SK-N-SH treated with all-trans-retinoic acid at 6 μM for 48 hours (cell line): ENCODE results near the gene ULK3.
A peak's percentile ranks its signal among the peaks of the same experiment; 100 is the strongest.

Source experiments
- CSDC2 ChIP-seq: fragments of 250-450 bp; sonication (Bioruptor Pico); IDR thresholded peaks from 2 replicates; pipeline ENCODE4 v1.5.0; 2020; ENCODE audit warnings: mild to moderate bottlenecking, moderate library complexity
- ESRRG ChIP-seq: fragments of 250-450 bp; sonication (Bioruptor Pico); IDR thresholded peaks from 2 replicates; pipeline ENCODE4 v1.6.1; 2021; ENCODE audit warnings: mild to moderate bottlenecking
- PATZ1 ChIP-seq: fragments of 250-450 bp; sonication (Bioruptor Pico); IDR thresholded peaks from 2 replicates; pipeline ENCODE4 v1.8.0; 2020; ENCODE audit warnings: mild to moderate bottlenecking, moderate library complexity, borderline replicate concordance

GRCh38 chr15:74873036-74873755 lies 30.2 kb upstream of the ULK3 start, which contains the start of gene SCAMP2:
- peak; percentile 9; the same call in 1 of the 2 replicates for TF ChIP-seq ESRRG (CRISPR knock-in tag)
- no peak for TF ChIP-seq PATZ1 (CRISPR knock-in tag)
- TF ChIP-seq CSDC2 (CRISPR knock-in tag): no peak
